Measurements from ENCODE around the gene PXMP2.
"Not testable (repeated sequence)": the region's sequence is repeated elsewhere in the genome, so short reads cannot be mapped to it uniquely, and the experiment has no call there.

PXMP2 gene

GRCh38 chr12:132660052-132660451 lies 27.3 kb upstream of the PXMP2 start:
- DNase-seq (ENCODE audit: low read depth in 2 of 2), result no peak

- no peak for DNase-seq (ENCODE audit: low read depth in 2 of 2)
Observed at GRCh38 chr12:132660996-132661395, 26.4 kb upstream of the PXMP2 start.

GRCh38 chr12:132661972-132662371 lies 25.4 kb upstream of the PXMP2 start:
- DNase-seq (ENCODE audit: low read depth in 2 of 2), result no peak

- no peak for DNase-seq (ENCODE audit: low read depth in 2 of 2)
Observed at GRCh38 chr12:132662901-132663755, 24.3 kb upstream of the PXMP2 start.

- no peak for DNase-seq (ENCODE audit: low read depth in 2 of 2)
Observed at GRCh38 chr12:132664206-132665148, 22.9 kb upstream of the PXMP2 start.

GRCh38 chr12:132665149-132665491 lies 22.3 kb upstream of the PXMP2 start:
- DNase-seq (ENCODE audit: low read depth in 2 of 2), result no peak

GRCh38 chr12:132665794-132666193 lies 21.6 kb upstream of the PXMP2 start:
- no peak for DNase-seq (ENCODE audit: low read depth in 2 of 2)

DNA sequence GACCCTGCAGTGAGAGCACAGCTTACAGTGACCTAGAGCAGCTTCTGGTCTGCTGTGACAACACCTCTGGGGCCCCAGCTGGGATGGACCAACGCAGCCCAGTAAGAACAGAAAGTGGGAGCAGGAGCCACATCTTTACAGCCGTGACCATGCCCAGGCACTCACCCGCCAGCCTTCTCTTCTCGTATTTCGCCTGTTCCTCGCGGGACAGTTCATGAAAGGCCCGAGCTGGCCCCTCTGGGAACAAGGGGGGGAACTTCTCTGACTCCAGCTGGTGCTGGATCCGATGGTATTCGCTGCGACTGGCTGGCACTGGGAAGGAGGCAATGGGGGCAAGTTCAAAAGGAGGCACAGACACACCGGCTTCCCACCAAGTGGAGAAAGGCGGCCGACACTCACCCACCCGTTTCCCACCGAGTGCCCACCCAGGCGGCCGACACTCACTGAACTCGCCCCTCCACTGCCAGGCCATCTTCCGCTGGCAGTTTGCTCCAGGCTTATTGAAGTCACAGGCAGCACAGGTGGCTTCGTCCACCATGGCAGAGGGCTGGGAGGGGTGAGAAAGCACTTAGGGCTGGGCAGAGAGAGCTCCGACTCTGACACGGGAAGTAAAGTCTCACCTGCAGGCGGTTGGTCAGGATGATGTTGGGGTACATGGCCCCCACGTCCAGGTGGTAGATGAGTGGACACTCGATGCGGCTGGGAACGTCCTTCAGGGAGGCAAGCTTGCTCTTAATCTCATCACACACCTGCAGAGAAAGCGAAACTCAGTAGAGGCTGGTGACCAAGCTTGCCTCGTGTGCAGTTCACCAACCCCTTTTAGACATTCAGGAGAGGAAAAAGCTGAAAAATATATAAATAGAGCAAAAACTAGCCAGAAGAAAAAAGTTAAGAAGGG lies 18.9 kb upstream of the PXMP2 start:
- no peak for DNase-seq (ENCODE audit: low read depth in 2 of 2)

DNA sequence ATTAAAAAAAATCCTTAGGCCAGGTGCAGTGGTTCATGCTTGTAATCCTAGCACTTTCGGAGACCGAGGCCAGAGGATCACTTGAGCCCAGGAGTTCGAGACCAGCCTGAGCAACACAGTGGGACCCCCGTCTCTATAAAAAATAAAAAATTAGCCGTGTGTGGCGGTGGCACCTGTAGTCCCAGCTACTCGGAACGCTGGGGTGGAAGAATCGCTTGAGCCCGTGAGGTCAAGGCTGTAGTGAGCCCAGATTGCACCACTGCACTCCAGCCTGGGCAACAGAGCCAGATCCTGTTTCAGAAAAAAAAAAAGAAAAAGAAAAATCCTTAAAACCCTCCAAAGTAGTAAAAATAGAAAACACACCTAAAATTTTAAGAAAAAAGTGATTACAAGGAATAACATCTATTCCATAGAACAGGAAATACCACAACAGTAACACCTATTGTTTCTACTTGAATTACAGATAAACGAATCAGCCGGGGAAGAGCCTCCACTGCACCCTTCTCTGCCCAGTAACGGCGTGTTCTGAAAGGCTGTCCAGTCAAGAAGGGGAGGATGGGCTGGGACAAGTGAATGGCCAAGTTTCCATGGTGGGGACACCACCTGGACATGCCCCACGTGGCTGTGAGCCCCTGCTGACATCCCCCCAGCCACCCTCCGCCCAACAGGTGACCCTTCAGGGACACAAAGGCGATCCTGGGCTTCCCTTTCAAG lies 18.1 kb upstream of the PXMP2 start:
- no peak for DNase-seq (ENCODE audit: low read depth in 2 of 2)

DNA sequence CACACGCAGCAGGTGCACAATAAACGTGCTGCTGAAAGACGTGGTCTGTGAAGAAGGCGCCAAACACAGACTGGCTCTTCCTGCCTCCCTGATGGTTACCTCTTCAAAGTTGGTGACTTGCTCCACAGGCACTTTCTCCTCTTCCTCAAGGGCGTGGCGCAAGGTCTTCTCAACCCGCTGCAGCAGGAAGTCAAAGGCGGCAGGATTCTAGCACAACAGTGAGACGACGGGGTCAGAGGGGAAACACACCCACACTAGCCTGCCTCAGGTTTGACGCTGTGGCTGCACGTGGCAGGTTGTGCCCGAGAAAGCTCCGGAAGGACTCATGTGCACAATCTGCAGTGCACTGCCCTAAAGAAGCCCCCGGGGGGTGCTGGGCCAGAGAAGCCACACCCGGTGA lies 15.3 kb upstream of the PXMP2 start:
- no peak for DNase-seq (ENCODE audit: low read depth in 2 of 2)

DNA sequence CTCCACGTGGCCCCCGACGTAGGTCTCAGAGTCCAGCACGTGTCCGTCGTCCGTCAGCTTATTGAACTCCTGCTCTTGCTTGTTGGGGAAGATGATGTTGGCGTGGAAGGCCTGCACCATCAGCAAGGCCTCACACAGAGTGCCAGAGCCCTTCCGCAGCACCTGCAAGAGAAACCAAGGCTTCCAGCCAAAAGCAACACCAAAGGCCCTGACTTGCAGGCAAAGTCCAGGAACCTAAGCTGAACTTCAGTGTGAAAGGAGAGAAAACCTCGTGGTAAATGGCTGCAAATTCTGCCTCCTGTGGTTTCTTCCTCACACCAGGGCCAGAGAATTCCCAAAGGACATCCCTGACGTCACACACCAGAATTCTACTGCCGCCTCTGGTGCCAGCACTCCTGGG lies 14.7 kb upstream of the PXMP2 start:
- no peak for DNase-seq (ENCODE audit: low read depth in 2 of 2)

DNA sequence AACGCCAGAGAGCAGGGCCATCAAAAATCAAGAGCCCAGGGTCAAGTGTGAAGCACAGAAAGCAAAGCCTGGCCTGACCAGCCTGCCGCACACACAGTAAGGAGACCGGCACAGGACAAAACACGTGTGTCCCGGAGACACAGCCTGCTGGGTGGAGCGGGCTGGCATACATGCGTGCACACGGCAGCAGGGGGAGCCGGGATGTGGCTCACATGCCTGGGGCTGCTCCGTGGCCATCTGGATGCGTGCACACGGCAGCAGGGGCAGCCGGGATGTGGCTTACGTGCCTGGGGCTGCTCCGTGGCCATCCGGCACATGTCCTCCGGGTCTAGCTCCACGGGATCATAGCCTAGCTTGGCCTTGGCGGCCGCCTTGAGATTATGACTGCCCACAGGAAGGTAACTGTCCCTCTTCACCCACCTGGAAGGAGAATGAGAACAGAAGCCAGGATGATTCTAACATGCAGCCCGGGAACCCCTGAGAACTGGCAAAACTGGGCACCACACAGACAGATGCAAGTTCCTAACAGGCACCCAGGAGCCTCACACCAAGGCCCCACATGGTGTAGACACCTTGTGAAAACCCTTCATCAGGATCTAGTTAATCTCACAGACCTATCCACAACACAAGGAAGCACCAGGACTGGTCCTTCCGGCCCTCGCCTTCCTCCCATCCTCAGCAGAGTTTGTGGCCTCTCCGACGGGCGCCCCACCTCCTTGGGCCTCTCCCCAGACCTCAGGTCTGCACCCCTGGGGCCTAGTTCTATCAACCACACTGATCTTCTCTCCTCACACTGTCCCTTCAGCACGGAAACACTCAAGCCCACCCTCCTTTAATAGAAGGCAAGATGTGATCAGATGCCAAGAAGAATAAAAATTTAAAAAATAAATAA lies 13.9 kb upstream of the PXMP2 start:
- no peak for DNase-seq (ENCODE audit: low read depth in 2 of 2)

GRCh38 chr12:132674561-132674960 lies 12.8 kb upstream of the PXMP2 start:
- DNase-seq (ENCODE audit: low read depth in 2 of 2), result no peak

DNA sequence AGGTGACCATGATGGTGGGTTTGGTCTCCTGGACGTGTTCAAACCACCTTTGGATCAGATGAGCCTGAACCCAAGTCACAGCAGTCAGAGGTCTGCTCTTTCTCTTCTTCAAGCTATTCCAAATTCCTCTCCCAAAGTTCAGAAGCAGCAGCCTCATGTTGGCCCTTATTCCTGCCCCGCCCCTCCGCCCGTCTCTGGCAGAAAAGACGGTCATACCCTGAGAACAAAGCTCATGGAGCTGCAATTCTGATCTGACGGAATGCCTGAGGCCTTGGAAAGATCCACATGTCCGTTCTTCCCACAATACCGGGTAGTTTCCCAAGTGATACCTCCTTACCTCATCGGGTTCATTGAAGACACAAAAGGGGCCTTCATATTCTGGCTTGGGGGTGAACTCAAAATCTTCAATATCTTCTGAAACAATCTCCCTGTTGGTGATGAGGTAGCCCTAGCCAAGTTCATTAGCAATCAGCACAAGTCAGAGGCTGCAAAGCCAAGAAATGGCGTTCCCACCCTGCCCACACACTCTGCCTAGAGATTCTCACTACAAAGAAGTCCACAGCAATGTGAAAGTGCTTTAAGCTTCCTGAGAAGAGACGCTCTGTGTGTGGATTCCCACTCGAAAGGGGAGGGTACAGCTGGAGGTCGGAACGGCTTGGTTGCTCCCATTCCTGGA lies 11.5 kb upstream of the PXMP2 start:
- DNase-seq (ENCODE audit: low read depth in 2 of 2), result no peak

DNA sequence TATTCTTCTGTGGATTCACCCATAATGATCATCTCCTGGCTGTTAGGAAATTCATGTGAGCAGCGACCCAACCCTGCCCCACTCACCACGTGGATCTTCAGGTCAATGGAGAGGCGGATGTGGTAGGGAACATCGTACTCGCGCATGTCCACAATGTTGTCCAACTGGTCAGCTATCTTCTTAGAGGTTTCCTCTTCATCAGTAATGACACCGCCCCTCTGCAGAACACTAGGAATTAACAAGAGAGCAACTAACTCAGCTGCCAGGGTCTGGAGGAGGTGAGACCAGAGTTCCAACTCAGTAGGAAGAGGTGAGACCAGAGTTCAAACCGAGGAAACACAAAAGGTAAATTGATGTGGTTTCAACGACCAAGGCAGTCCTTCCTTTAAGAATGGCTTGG lies 9.9 kb upstream of the PXMP2 start:
- no peak for DNase-seq (ENCODE audit: low read depth in 2 of 2)

- no peak for DNase-seq (ENCODE audit: low read depth in 2 of 2)
Observed at GRCh38 chr12:132685400-132685799, 2.0 kb upstream of the PXMP2 start.

GRCh38 chr12:132686825-132687210 lies 569 bp upstream of the PXMP2 start:
- no peak for DNase-seq (ENCODE audit: low read depth in 2 of 2)

- DNase-seq (ENCODE audit: low read depth in 2 of 2), result no peak
Observed at GRCh38 chr12:132689227-132689626, 1.8 kb downstream of the PXMP2 start.

GRCh38 chr12:132690112-132690511 lies 2.7 kb downstream of the PXMP2 start:
- no peak for DNase-seq (ENCODE audit: low read depth in 2 of 2)

GRCh38 chr12:132692030-132692429 lies 4.6 kb downstream of the PXMP2 start:
- DNase-seq (ENCODE audit: low read depth in 2 of 2), result not testable (repeated sequence)
